ENCODE data around the gene DNAI1.
"Not testable (repeated sequence)": the region's sequence is repeated elsewhere in the genome, so short reads cannot be mapped to it uniquely, and the experiment has no call there.

DNAI1 gene

GRCh38 chr9:34451135-34451534 lies 7.5 kb upstream of the DNAI1 start:
- DNase-seq = no peak

- DNase-seq = no peak
Observed at GRCh38 chr9:34451545-34451944, 7.1 kb upstream of the DNAI1 start.

DNA sequence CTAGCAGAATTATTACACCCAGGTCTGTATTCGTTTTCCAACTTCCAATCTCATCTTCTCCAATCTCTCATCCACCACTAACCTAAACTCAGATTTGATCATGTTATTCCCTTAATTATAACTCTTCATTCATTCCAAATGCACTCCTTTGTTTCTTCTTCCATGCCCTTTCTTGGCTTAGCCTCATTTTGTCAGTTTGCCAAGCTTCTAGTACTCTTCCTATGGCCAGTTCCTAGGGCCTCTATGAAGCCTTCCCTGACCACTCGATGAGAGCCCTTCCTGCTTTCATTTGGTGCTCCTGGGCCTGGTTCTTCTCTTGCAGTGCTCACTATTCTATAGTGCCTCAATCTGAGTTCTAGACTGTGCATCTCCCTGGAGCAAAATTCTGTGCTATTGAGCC lies 6.0 kb upstream of the DNAI1 start:
- no peak for DNase-seq

- DNase-seq = peak; percentile 11
Observed at GRCh38 chr9:34454571-34455065, 4.0 kb upstream of the DNAI1 start.

GRCh38 chr9:34456151-34456550 lies 2.5 kb upstream of the DNAI1 start:
- DNase-seq = no peak

DNA sequence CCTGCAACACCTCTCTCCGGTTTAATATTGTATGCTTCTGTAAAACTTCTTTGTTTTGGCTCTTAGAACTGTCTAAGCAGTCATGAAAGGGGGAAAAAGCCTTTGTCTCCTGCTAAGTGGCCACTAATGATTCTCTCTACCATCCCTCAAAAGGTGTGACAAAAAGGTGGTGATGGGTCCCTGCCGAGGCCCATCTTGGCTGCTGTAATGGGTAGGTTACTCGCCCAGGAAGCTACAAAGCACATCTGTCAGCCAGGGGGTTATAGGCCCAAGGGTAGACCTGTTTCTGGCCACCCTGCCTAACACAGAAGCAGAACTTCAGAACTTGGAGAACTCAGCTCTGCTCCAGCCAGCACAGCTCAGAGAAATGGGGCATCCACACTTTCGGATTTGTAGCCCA lies 1.9 kb upstream of the DNAI1 start:
- no peak for DNase-seq

DNA sequence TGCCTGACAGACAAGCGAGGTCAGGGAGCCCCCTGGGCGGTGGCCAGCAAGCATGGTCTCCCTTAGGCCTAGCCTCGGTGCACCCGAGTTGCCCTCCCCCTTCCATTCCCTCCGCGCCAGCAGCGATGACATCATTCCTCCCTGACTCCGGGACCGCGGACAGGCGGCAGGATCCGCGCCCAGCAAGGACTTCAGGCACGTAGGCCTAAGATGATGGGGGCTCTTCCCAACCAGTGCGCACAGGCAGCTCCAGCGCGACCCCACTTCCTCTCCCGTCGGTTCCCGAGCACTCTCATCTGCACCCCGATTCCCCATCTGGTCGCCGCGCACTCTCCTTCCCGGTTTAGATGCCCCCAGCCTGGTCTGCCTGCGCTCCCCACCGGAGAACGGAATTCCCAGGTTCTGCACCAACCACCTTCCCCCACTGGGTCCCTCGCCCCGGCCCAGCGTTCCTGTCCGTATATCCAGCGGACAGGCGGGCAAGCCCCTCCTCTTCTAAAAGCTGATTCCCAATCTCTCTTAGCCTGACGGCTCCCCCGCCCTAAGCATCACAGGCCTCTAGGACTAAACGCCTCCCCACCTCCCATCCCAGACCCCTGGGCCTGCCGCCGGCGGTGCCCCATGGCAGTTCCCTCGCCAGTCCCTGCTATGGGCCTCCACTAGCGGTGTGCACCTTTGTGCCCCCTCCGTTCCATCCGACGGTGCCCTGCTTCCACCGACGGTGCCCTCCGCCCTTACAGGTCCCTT lies 1.2 kb upstream of the DNAI1 start:
- peak; percentile 80 for DNase-seq

DNA sequence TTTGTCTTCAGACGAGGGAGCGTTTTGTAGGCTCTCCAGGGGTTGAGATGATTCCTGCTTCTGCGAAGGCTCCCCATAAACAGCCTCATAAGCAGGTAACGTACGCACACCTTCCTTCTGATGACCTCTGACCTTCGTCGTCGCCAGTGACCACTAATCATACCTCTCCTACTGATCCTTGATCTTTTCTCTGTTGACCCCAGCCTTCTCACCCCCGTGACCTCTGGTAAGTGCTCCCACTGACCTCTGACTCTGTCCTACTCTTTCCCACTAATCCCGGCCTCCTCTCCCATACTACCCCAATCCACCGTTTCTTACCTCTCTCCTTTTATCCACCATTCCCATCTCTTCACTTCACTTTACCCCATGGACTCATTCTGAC lies 345 bp downstream of the DNAI1 start:
- DNase-seq = peak; percentile 31

GRCh38 chr9:34459356-34459755 lies 751 bp downstream of the DNAI1 start:
- DNase-seq = no peak

GRCh38 chr9:34459941-34460340 lies 1.3 kb downstream of the DNAI1 start:
- peak; percentile 69 for DNase-seq

DNA sequence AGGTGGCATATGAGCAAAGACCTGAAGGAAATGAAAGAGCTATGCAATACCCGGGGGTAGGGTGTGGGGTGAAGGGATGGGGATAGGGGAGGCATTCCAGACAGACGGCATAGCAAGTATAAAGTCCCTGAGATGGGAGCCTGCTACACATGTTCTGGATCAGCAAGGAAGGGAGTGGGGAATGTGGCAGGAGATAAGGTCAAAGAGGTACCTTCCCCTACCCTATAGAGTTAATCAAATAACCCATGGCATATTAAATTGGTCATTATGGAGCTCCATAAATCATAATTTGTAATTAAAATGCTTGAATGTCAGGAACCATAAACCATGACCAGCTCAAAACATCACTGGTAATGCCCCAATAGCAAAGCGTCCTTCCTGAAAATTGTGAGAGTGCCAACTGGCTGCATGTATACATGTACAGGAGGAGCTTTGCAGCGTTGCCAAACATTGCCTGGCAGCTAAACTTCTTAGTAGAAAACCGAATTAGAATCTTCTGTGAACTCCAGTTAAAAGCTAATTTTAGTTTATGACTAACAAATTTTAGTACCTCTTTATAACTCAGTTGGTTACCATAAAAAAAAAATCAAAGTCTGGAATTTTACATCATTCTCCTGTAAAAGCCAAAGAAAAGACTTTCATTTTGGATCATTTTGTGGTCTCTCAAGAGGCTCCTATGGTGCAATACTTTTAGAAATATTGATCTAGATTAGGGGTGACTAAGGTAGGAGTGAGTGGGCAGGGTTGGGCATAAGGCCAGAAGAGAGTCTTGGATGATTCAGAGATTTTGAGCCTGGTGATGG lies 4.7 kb downstream of the DNAI1 start:
- DNase-seq = no peak

DNA sequence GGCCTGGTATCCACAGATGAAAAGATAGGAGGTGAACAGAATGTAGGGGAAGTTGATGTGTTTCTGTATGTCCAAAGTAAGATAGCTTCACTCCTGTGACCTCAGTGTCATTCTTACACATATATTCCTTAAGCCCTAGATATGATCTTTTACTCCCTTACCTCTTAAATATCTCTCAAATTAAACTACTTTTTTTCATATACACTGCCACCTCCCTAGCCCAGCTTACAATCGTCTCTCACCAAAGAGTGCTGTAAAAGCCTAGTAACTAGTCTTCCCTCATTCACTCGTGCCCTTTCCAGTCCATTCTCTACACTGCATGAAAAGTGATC lies 5.3 kb downstream of the DNAI1 start:
- DNase-seq = no peak

DNA sequence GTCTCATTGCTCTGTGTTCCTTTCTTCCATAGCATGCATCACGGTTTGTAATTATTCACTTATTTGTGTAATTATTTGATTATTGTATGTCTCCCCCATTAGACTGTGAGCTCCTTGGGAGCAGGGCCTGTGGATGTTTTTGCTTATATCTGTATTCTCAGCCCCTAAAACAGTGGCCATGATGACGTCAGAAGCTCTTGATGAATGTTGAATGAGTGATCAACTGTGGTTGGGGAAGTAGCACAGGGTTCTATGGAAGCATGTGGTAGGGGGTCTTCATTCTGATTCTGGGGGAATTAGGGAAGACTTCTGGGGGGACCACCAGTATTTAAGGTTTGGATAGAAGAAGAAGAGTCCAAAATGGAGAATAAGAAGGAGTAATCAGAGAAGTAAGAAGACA lies 6.0 kb downstream of the DNAI1 start:
- no peak for DNase-seq

GRCh38 chr9:34465468-34465867 lies 6.9 kb downstream of the DNAI1 start:
- no peak for DNase-seq

DNA sequence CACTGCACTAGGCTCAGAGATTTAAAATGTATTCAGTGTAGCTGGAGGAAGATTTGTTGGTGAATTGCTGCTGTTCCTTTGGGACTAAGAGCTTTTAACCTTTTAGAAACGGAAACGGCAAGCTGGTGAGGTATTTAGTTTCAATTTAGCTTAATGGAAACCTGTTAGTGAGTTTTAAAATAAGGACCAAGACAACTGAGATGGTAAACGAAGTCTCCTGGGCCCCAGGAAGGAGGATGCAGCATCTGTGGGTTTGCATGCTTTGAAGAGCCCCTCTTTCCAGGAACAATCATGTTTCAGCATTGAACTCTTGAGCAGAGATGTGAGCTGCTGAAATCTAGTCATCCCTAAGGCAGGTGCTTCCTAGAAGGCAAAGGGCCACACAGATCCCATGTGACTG lies 16.5 kb downstream of the DNAI1 start:
- no peak for DNase-seq

GRCh38 chr9:34477541-34477940 lies 18.9 kb downstream of the DNAI1 start:
- DNase-seq = no peak

GRCh38 chr9:34479431-34479866 lies 20.8 kb downstream of the DNAI1 start:
- no peak for DNase-seq

DNA sequence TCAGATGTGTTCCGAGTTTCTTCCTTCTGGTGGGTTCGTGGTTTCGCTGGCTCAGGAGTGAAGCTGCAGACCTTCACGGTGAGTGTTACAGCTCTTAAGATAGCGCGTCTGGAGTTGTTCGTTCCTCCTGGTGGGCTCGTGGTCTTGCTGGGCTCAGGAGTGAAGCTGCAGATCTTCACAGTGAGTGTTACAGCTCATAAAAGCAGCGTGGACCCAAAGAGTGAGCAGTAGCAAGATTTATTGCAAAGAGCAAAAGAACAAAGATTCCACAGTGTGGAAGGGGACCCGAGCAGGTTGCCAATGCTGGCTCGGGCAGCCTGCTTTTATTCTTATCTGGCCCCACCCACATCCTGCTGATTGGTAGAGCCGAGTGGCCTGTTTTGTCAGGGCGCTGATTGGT lies 23.0 kb downstream of the DNAI1 start:
- DNase-seq = not testable (repeated sequence)

DNA sequence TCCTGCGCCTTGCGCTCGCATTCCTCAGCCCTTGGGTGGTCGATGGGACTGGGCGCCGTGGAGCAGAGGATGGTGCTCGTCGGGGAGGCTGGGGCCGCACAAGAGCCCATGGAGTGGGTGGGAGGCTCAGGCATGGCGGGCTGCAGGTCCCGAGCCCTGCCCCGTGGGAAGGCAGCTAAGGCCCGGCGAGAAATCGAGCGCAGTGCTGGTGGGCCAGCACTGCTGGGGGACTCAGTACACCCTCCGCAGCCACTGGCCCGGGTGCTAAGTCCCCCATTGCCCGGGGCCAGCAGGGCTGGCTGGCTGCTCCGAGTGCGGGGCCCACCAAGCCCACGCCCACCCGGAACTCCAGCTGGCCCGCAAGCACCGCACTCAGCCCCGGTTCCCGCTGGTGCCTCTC lies 24.1 kb downstream of the DNAI1 start:
- not testable (repeated sequence) for DNase-seq

DNA sequence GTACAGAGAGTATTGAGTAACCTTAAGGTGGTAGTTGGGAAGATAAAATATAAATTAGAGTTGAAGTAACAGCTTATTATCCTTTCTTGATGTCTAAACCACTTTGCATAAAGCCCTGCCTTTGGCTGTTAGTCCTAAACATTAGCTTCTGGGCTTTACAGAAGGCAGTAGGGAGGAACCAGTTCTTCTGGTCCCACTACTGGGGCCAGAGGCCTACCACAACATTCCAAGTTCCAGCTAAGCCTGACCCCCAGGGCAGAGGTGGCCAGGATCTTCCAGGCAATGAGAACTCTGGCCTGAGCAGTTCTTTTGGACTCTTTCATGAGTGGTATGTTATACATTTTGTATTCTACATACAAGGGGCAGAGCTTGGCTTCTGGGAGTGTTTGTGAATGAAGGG lies 26.1 kb downstream of the DNAI1 start:
- peak; percentile 18 for DNase-seq

GRCh38 chr9:34485822-34486221 lies 27.2 kb downstream of the DNAI1 start:
- no peak for DNase-seq

- no peak for DNase-seq
Observed at GRCh38 chr9:34486572-34486971, 28.0 kb downstream of the DNAI1 start.

- DNase-seq = no peak
Observed at GRCh38 chr9:34490360-34490759, 31.8 kb downstream of the DNAI1 start.

GRCh38 chr9:34490760-34491159 lies 32.2 kb downstream of the DNAI1 start:
- DNase-seq = no peak

All from DMS53 (cell line).